Activated CD4-positive, CD25-positive, alpha-beta regulatory T cell treated with anti-CD3 and anti-CD28 coated beads, Interleukin-2, amount 50 U/mL, for 72 hours (primary cell): ENCODE data around the gene BARD1.
"Not testable (repeated sequence)": the region's sequence is repeated elsewhere in the genome, so short reads cannot be mapped to it uniquely, and the experiment has no call there.

Experiments
- DNase-seq: peaks from one replicate; pipeline ENCODE4 v3.0.0; 2021

Gene BARD1

DNA sequence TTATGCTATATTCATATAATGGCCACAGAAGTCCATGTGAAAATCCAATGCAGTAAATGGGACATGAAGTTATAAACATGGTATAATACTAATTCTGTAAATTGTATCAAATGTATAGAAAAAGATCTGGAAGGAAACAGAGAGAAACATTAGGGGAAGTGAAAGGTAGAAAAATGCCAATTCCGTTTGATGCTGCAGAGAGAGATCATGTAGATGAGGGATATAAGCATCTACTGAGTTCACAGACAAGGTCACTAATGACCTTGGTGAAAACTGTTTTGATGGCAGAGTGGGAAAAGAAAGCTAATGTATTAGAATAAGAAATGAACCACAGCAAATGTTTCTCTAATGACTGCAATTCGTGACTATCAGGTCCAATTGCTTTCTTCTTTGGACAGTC, 56.0 kb downstream of the BARD1 start:
- DNase-seq: no peak

DNA sequence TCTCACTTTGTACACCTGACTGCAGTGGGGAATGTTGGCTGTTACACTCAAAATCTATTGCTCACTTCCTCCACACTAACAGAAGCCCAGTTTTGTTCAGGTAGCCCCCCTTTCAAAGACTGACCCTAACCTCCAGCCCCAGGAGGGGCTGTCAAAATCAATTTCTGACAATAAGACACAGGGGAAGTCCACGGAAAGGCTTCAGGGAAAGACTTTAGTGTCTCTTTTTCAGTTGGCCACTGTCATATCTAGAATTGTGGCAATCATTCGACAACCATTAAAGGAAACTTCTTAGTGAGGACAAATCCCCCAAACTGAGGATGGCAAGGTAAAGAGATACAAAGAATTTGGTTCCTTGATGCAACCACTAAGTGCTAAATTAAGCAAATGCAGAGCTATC, 59.0 kb downstream of the BARD1 start:
- no peak for DNase-seq

DNA sequence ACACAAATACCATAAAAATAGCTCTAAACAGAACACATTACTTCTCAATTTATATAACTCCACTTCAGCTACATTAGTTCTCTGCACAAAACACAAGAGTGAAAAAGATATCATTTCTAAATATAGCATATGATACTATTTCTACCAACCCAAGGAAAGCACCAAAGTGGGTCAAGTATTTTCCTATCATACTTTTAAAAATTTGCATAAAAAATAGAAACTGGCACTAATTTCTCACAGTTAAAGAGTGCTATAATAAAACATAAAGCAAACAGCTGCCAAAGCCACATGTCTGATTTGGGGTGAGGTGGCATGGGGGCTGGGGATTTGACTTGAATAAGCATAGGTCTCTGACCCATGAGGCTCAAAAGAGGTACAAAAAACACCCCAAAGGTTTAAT, 61.5 kb downstream of the BARD1 start:
- DNase-seq: no peak

DNA sequence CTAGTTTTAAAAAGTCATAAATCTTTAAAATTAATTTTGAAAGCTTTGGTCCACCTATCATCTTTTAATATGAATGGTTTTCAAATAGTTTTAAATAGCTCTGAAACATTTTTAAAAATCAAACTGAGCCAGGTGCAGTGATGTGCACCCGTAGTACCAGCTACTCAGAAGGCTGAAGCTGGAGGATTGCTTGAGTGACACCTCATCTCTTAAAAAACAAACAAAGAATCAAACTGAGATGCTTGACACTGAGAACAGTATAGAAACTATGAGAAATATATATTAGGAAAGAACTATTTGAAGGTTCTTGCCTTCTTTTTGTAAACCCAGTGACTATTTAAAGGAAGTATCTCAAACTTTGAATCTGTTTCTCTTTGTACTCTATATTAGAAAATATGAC, 67.4 kb downstream of the BARD1 start:
- DNase-seq: no peak

DNA sequence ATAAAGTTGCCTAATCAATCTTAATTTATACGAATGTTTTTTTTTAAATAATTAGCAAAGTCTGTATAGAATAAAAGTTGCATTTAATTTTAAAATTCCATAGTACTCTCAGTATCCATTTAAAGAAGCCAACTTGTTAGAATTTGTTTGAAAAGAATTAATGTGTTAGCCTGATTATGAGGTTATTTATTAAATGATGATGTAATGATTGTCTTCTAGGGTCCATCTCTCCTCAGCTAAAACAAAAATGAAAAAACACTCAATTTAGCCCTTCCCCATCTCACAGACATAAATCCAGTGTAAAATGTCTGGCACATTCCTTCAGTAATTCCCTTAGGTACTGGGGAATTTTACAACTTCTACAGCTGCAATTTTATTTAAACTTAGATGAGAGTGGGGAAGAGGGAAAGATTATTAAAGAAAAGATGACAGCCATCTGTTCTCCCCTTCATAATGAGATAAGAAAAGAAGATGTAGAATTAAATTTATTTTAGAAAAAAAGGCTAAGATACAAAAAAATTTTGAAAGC, 68.6 kb downstream of the BARD1 start:
- DNase-seq: no peak

DNA sequence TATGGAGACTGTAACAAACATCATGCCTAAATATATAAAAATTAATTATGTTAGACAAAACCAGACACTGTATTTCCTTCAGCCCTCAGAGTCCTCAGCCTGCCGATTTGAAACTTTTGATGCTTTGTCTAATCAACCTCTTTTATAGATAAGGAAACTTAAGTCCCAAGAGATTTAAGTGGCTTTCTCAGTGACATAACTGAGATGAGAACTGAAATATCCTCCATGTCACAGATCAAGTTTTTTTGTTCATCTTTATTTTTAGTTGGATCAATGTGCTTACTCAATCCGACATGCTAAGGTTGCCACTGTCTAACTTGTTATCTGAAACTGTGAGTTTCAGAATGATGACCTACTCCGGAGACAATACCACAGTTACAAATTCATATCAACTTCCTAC, 72.3 kb downstream of the BARD1 start:
- no peak for DNase-seq

DNA sequence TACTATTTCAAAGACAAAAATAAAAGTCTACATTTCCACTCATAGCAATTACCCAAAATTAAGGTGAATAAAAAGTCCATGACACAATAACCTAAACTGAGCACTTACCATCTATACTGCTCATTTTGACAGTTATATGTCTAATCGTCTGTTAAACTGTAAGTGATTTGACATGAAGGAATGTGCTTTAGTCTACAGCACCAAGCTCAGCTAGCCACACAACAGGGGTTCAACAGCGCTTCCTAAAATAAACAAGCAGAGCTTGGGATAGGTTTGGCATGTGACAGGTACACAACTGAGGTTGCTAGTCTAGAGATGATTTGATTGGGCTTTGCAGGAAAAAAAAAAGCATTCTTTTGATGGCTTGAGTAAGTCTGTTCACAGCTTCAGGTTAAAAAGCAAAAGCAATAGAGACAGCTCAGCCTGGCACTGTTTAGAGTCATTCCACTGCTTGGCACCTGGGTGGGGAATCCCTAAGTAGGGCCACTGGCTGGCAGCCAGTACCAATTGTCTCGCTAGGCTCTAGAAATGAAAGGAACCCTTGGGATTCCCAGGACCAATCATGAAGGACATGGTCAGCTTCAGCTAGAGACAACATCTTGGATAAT, 78.6 kb downstream of the BARD1 start:
- DNase-seq: no peak

DNA sequence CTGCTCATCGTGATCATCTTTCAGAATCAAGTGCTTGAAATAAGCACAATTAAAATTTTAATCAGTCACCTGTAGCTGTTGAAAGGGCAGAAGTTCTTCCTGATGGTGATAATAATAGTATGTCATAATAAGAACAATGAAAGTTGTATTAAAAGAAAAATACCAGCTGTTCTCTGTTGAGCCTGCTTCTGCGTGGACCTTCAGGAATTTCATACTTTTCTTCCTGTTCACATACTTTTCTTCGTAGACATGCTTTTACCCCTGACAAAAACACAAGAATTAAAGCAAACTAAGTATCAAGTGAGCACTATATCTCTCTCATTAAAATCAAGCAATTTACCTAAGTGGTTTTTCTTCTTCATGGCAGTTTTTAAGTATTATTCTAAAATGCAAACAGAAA, 79.2 kb downstream of the BARD1 start:
- DNase-seq: no peak

DNA sequence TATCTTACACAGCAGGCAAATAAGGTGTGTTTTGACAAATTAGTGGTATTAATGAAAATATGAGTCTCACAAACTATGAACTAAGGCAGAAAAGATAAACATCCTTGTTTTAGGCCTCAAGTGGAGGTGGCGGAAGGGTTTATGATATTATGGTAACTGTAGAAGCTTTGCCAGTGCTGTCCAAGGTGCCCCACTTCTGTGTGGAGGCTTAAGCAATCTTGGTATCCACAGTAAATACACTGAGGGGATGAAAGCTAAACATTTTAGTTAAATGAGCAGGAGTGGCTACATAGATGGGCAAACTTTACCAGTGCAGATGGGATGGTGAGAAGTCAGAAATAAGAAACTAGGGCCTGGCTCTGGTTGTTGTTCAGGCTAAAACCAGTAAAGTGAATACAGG, 84.7 kb downstream of the BARD1 start:
- no peak for DNase-seq

DNA sequence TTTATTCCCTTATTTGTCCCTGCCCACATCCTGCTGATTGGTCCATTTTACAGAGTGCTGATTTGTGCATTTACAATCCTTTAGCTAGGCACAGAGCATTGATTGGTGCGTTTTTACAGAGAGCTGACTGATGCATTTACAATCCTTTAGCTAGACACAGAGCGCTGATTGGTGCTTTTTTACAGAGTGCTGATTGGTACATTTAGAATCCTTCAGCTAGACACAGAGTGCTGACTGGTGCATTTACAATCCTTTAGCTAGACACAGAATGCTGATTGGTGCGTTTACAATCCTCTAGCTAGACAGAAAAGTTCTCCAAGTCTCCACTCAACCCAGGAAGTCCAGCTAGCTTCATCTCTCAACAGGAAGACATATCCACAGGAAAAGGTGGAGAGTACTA, 91.6 kb downstream of the BARD1 start:
- not testable (repeated sequence) for DNase-seq

DNA sequence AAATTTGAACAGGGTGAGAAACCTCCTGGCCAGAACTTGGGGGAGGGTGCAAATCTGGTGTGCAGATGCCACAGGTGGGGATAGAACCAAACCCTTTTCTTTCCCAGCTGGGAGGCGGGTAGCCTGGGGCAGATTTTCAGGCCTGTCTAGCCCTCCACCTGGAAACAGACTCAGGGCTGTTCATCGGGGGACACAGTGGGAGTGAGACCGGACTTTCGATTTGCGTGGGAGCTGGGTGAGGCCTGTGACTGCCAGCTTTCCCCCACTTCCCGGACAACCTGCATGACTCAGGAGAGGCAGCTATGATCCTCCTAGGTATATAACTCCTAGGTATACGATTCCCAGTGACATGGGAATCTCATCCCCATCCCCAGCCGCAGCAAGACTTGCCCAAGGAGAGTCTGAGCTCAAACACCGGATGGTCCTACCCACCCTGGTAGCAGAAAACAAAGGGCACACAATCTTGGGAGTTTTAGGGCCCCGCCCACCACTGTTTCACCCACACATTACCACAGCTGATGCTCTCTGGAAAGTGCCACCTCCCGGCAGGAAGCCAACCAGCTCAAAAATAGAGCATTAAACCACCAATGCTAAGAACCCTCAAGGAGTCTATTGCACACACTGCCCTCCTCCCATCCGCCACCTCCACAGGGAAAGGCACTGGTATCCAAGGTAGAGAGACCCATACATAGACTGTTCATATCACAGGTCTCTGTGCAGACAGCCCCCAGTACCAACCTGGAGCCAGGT, 92.5 kb downstream of the BARD1 start:
- no peak for DNase-seq

DNA sequence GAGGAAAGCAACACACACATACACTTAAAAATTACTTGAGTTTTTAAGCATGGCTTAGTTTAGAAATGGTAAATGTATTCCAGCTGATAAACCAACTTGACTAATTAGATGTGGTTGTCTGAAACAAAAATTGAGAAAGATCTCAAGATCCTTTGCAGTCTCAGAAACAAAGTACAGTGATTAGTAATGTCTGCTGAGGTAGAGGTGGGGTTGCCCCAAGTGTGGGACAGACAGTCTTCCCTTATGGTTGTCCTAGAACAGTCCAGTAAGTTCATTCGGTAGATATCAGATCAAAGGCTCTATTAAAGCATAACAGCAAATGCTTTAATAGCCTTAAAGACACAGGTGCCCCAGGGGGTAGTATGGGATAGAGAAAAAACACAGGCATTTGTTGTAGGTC, 94.5 kb downstream of the BARD1 start:
- DNase-seq: no peak

DNA sequence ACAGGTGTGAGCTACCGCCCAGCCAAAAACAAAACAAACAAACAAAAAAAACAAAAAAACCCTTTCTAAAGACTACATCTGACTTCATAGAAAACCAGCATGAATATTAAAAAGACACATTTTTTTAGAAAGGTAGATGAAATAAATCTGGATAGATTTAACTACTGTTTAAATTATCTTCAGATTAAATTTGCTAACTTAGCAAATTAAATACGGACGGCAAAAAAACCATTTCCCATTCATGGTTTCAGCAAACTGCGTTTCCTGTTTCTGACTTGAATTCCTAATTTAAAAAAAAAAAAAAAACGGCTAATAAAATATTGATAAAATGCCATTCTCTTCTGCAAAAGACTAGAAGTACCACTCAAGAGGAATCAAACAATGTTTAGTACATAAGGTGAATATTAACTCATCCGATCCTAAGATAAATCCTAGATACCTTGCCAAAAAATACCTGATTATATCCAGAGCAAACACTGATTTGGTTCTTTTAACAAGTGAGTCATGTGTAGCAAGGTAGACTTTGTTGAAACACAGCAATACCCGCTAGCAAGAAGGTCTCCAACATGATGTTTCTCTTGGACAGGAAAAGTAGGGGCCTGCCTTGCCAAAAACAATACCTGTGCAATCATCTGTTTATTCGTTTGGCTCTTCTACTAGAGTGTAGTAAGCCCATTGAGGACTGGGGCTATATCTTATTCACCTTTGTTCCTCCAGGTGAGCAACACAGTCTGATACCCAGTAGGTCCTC, 96.2 kb downstream of the BARD1 start:
- DNase-seq: no peak

DNA sequence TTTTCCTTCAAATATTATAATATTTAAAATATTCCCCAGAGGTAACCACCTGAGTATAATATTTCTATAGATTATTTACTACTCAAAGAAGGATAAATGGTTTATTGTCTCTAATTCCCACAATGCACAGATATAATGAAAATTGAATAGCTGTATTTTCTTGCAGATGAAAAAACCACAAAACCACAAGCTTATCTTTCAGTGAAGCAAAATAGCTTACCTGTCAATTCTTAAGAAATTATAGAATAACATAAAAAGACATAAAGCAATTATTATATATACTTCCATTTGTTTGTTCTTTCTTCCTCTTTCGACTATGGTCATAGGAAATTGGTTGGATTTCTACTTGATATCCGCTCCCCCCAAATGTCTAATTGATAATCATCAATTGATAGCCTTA, 98.8 kb downstream of the BARD1 start:
- DNase-seq: no peak

DNA sequence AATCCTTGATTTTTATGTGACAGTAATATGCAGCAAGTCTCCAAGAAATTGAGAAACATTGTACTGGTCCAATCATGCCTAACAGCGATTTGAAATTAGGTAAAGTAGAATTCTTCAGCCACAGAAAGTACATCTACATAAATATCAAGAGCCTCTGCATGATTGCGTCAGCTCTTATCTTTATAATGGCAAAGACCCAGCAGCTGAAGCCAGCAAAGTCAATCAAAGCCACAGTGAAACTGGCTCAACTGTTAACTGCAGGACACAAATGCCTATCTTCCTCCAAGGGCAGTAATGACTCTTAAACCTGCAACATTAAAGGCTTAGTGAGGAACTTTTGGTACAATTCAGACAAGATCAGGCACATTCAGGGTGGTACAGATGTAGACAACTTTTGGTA, 102.5 kb downstream of the BARD1 start:
- no peak for DNase-seq

DNA sequence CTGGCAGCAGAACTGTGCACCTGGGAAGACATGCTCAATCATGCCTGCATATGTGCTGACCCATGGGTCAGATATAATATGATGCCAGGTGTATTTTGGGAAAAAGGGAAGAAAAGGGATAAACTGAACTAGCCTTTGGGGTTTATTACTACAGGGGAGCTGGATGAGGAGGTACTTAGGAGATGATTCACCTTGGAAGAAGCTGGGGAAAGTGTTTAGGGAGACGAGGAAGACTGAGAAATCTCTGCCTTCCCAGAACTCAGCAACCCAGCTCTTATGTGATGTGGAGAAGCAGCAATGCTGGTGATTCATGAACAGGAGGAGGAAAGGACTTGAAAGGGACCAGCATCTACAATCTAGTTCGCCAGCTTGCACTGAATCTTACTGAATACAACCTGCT, 110.2 kb downstream of the BARD1 start:
- DNase-seq: no peak

DNA sequence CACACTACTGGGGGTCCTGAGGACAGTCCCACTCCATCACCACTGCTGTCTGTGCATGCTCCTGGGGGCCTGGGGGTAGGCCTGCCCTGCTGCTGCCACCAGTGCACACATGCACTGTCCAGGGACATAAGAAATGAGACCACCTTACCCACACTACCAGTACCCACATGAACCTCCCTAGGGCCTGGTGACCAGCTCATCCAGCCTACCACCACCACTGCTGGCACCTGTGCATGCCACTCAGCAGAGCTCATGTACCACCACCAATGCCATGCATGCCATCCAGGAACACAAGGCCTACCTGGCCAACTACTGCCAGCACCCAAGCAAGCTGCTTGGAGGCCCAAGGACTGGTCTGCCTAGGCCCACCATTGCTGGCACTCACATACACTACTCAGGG, 112.8 kb downstream of the BARD1 start:
- no peak for DNase-seq

DNA sequence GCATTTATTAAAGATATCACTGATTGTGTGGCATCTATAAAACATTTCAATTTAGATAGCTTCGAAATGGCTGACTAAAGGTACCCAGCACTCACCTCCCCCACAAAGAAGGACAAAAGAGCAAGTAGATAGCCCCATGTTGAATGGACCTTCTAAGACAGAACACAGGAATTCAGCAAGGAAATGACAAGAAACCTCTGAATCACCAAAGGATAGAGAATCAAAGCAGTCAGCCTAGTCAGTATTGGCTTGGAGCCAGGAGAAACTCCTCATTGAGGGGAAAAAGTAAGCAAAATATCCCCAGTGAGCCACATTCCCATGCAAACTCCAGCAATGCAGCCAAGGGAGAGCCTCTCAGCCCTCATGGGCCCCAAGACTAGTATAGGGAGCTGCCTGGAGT, 113.7 kb downstream of the BARD1 start:
- no peak for DNase-seq

DNA sequence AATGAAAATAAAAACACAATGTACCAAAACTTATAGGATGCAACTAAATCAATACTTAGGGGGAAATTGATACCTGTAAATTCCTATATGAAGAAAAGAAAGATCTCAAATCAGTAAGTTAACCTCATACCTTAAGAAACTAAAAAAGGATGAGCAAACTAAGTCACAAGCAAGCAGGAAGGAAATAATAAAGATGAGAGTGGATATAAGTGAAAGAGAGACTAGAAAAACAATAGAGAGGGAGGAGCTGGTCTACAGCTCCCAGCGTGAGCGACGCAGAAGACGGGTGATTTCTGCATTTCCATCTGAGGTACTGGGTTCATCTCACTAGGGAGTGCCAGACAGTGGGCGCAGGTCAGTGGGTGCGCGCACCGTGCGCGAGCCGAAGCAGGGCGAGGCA, 125.9 kb downstream of the BARD1 start:
- not testable (repeated sequence) for DNase-seq

DNA sequence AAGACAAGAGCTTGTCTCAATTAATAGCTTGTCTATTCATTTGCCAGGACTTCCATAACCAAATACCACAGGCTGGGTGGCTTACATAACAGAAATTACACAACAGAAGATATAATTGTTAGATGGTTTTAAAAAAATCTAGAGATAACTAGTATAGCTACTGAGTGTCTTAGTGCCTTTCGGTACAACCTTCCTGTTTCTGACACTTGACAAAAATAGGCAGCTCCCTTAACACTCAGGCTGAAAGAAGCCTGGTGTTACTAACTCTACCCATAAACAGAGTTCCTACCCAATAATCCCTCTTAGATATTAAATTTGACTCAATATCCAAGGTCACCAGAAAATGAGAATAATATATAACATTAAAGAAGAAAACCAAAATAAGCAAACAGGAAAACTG, 129.7 kb downstream of the BARD1 start:
- DNase-seq: no peak

DNA sequence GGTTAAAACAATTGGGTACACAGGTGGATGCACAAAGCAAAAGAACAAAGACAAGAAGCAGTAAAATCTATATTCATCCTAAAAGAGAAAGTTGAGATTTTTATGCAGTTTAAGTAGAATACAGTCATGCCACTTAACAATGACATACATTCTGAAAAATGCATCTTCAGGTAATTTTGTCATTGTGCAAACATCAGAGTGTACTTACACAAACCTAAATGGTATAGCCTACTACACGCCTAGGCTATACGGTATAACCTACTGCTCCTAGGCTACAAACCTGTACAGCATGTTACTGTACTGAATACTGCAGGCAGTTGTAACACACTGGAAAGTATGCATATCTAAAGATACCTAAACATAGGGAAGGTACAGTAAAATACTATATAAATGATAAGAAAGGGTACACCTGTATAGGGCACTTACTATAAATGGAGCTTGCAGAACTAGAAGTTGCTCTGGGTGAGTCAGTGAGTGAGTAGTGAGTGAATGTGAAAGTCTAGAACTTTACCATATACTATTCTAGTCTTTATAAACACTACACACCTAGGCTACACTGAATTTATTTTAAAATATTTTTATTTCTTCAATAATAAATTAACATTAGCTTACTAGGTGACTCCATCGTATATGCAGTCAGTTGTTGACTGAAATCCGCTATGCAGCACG, 132.9 kb downstream of the BARD1 start:
- no peak for DNase-seq
